AG04450 (cell line): ENCODE results near the gene NACC2. TPM values are rescaled to one million over a fixed set of nuclear protein-coding genes. Genes with fewer than 3 reads are reported as not detected.

Experiments
- CTCF ChIA-PET: fragments of 300-600, 350-600 bp; formaldehyde crosslinking; extraction: SDS; loops from one replicate; lab custom pipeline; 2022; ENCODE audit warnings: antibody characterized with exemption, inconsistent platforms; lab: Charles Lee
- POLR2A ChIA-PET: fragments of 350-600 bp; formaldehyde crosslinking; extraction: SDS; loops from one replicate; lab custom pipeline; 2021; ENCODE audit warnings: antibody characterized with exemption, inconsistent platforms; lab: Yijun Ruan, JAX
- DNase-seq: peaks from one replicate; pipeline ENCODE4 v3.0.0-alpha.2; 2011; ENCODE audit warnings: low read depth, low spot score
- H3K27ac ChIP-seq: one replicate; pipeline ENCODE4 v1.5.1; 2012; ENCODE audit warnings: low read depth, low read length, control low read depth
- H3K27me3 ChIP-seq: one replicate; pipeline ENCODE4 v1.6.0; 2012; ENCODE audit warnings: low read length; ENCODE audit not compliant: control insufficient read depth, insufficient read depth
- H3K4me3 ChIP-seq: 2 replicates; pipeline ENCODE4 v1.5.1; 2011; ENCODE audit warnings: mild to moderate bottlenecking, low read depth, low read length, control low read depth
- H3K9me3 ChIP-seq: 2 replicates; pipeline ENCODE4 v1.5.1; 2012; ENCODE audit warnings: low read length; ENCODE audit not compliant: control insufficient read depth, insufficient read depth
- polyA plus RNA-seq: library from polyadenylated mRNA; depleted of rRNA; stranded (reverse); fragments of >200 nt; gene quantifications from 2 replicates; pipeline ENCODE4 v1.2.3, GENCODE V29; 2011
- TF ChIP-seq, protein P1 (sequence below): IDR thresholded peaks from 2 replicates; pipeline ENCODE4 v1.5.1; 2011; ENCODE audit warnings: low read depth, low read length, control low read depth, inconsistent platforms

The NACC2 gene
- polyA plus RNA-seq, 1 experiment: 11.7 TPM

DNA sequence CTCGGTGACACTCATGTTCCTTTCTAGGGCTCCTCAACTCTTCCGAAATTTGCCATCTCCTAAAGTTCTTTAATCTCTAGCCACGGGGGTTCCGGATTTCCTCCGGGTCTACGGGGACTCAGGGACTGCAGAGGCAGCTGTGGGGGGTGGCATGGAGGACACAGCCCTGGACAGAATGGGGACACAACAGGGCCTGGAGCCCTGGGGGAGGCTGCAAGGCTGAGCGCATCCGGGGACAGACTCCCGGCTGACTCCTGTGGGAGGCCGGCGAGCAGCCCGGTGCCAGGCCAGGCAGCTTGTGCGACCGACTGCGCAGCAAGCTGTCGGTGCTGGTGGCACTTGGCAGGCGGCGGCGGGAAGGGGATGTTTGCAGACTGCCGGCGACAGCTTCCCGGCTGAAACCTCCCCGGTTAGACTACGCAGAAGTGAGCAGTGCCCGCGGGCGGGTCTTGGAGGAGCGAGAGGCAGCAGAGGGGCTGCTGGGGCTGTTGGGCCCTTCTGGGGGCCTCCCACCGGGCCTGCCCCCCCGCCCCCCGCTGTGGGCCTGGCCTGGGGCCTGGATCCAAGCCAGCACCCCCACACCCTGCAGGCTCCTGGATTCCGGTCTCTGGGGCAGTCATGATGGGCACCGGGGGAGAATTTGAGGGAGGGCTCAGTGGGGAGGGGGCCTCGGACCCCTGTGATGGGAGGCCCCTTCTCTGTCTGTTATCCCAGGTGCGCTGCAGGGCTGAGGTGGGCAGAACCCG is 105.2 kb downstream of the NACC2 start:
- no peak for DNase-seq
- H3K4me3 ChIP-seq: no peak overlapping the region
- peaks cover 21% of the 10 kb centered on the region for H3K27me3 ChIP-seq
- no peak overlapping the region for H3K27ac ChIP-seq
- ChIA-PET POLR2A (no interaction called here), CTCF (no interaction called here)
- H3K9me3 ChIP-seq: no peaks in the 10 kb centered on the region; the same call in 1 of the 2 replicates
- TF ChIP-seq, protein P1, sequence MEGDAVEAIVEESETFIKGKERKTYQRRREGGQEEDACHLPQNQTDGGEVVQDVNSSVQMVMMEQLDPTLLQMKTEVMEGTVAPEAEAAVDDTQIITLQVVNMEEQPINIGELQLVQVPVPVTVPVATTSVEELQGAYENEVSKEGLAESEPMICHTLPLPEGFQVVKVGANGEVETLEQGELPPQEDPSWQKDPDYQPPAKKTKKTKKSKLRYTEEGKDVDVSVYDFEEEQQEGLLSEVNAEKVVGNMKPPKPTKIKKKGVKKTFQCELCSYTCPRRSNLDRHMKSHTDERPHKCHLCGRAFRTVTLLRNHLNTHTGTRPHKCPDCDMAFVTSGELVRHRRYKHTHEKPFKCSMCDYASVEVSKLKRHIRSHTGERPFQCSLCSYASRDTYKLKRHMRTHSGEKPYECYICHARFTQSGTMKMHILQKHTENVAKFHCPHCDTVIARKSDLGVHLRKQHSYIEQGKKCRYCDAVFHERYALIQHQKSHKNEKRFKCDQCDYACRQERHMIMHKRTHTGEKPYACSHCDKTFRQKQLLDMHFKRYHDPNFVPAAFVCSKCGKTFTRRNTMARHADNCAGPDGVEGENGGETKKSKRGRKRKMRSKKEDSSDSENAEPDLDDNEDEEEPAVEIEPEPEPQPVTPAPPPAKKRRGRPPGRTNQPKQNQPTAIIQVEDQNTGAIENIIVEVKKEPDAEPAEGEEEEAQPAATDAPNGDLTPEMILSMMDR: no peak

DNA sequence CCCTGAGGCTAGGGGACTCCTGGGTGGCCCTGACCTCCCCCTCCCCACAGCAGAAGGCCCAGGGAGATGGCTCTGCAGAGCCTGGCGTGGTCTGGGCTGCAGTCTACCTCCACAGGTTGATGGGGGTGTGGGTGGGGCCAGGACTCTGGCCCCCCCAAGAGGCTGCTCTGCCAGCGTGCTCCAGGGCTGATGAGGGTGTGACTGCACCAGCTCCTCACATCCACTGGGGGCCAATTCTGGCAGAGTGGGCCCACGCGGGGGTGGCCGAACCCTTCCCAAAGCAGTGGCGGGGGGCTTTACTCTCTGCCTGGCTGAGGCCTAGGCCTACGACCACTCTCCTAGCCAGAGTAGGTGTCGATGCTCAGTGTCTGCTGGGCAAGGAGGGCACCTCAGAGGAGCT is 105.9 kb downstream of the NACC2 start:
- H3K27me3 ChIP-seq: peaks cover 27% of the 10 kb centered on the region
- H3K27ac ChIP-seq: no peak overlapping the region
- no peaks in the 10 kb centered on the region; the same call in 1 of the 2 replicates for H3K9me3 ChIP-seq
- DNase-seq: no peak
- ChIA-PET POLR2A (no interaction called here), CTCF (no interaction called here)
- TF ChIP-seq, protein P1: no peak
- H3K4me3 ChIP-seq: no peak overlapping the region

DNA sequence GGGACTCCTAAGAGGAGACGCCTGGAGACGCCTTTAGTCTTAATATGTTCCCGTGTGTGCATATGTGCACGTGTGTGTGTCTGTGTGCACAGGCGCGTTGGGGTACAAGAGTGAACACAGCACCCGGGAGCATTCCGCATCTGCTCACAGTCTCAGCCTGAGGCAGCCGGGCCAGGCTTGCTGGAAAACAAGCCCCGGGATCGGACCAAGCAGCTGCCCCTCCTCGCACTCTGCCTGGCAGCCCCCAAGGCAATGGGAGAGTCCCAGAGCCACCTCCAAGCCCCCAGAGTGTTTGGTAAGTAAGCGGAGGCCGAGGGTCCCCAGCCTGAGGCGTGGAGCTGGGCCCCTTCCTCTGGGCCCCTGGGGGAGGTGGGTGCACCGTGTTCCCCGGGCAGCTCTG is 106.6 kb downstream of the NACC2 start:
- DNase-seq: no peak
- POLR2A ChIA-PET: no interaction called here
- TF ChIP-seq, protein P1: no peak
- CTCF ChIA-PET: no interaction called here
- Histone ChIP-seq H3K27ac (no peak overlapping the region), H3K4me3 (no peak overlapping the region), H3K27me3 (peaks cover 32% of the 10 kb centered on the region), H3K9me3 (no peaks in the 10 kb centered on the region; the same call in 1 of the 2 replicates)

DNA sequence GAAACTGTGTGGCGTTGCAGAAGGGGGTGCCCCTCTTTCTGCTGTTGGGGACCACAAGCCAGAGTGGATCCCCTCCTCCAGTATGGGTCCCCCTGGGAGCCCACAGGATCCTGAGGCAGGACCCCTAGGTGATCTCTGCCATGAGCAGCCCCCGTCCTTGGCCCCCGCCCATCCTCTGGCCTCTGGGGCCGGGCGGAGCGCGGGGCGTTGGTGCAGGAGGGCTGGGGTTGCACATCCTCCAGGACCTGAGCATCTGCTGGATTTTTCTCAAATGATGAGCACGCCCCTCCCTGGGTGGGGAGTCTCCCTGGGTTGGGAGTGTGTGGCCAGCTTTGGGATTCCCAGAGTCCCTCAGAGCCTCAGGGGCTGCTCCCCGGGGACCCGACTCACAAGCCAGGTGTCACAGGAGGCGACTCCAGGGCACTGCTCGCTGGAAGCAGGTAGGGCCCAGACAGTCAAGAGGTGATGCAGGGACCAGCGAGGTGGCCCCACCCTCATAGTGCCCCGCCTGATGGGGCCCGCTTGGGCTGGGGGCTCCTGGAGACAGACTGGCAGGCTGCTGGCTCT is 107.2 kb downstream of the NACC2 start:
- no peak overlapping the region for H3K27ac ChIP-seq
- POLR2A ChIA-PET: no interaction called here
- CTCF ChIA-PET: no interaction called here
- peaks cover 33% of the 10 kb centered on the region for H3K27me3 ChIP-seq
- TF ChIP-seq, protein P1: no peak
- H3K4me3 ChIP-seq: no peak overlapping the region
- H3K9me3 ChIP-seq: no peaks in the 10 kb centered on the region; the same call in 1 of the 2 replicates
- DNase-seq: no peak

DNA sequence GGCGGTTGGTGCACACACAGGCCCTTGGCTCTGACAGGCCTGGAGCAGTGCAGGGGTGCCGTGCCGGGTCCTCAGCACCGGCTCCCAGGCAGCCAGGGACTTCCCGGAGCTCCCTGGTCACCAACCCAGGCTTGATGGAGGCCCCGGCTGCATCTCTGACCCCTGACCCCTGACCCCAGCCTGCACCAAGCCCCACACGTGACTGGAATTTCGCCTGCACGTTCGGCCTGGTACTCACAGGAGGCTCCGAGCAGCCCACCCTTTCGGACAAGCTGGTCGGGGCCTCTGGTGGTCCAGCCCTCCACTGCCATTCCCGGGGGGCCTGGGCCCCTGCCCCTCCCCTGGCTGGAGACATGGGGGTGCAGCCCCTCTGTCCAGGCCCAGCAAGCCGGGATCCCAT is 108.5 kb downstream of the NACC2 start:
- Histone ChIP-seq H3K27ac (no peak overlapping the region), H3K4me3 (no peak overlapping the region), H3K9me3 (no peaks in the 10 kb centered on the region; the same call in 1 of the 2 replicates), H3K27me3 (peaks cover 40% of the 10 kb centered on the region)
- POLR2A ChIA-PET: no interaction called here
- no peak for DNase-seq
- CTCF ChIA-PET: interaction anchor here (0.8 to 1.5 kb wide), 3 partner anchors 20 to 119 kb away, joined by 3 to 4 read pairs (median 3); no protein-coding TSS in a partner anchor
- TF ChIP-seq, protein P1: no peak
